MM.1S (cell line): ENCODE data around the gene PRKRIP1.

Experiments
- DNase-seq: peaks from one replicate; pipeline ENCODE4 v3.0.0-alpha.2; 2015
- H2AFZ ChIP-seq: fragments of 300-600 bp; sonication (generic); 2 replicates; pipeline ENCODE4 v1.6.0; 2016; ENCODE audit warnings: antibody characterized with exemption, low read length
- H3F3A ChIP-seq: fragments of 300-600 bp; sonication (generic); 2 replicates; pipeline ENCODE4 v1.6.1; 2016; ENCODE audit warnings: mild to moderate bottlenecking, antibody characterized with exemption, low read length, moderate library complexity, mixed read lengths; ENCODE audit not compliant: insufficient read depth
- H3K27ac ChIP-seq: fragments of 300-600 bp; sonication (generic); 2 replicates; pipeline ENCODE4 v1.5.1; 2016; ENCODE audit warnings: mild to moderate bottlenecking, low read length
- H3K27me3 ChIP-seq: fragments of 300-600 bp; sonication (generic); replicated peaks from 2 replicates; pipeline ENCODE4 v1.6.0; 2016; ENCODE audit warnings: low read length; ENCODE audit not compliant: insufficient read depth
- H3K36me3 ChIP-seq: fragments of 300-600 bp; sonication (generic); replicated peaks from 2 replicates; pipeline ENCODE4 v1.6.1; 2016; ENCODE audit warnings: mild to moderate bottlenecking, low read length, mixed read lengths; ENCODE audit not compliant: insufficient read depth
- H3K4me1 ChIP-seq: fragments of 300-600 bp; sonication (generic); 2 replicates; pipeline ENCODE4 v1.6.1; 2016; ENCODE audit warnings: low read length, mixed read lengths
- H3K4me2 ChIP-seq: fragments of 300-600 bp; sonication (generic); 2 replicates; pipeline ENCODE4 v1.6.0; 2016; ENCODE audit warnings: low read depth, low read length
- H3K4me3 ChIP-seq: fragments of 300-600 bp; sonication (generic); 2 replicates; pipeline ENCODE4 v1.5.1; 2016; ENCODE audit warnings: low read length, mixed read lengths
- H3K79me2 ChIP-seq: fragments of 300-600 bp; sonication (generic); 2 replicates; pipeline ENCODE4 v1.6.1; 2016; ENCODE audit warnings: mixed run types, low read length, mixed read lengths
- H3K9ac ChIP-seq: fragments of 300-600 bp; sonication (generic); 2 replicates; pipeline ENCODE4 v1.6.1; 2016; ENCODE audit warnings: low read length, mixed read lengths
- H3K9me2 ChIP-seq: fragments of 300-600 bp; sonication (generic); replicated peaks from 2 replicates; pipeline ENCODE4 v1.6.1; 2016; ENCODE audit warnings: mild to moderate bottlenecking, low read length, mixed read lengths; ENCODE audit not compliant: insufficient read depth
- H3K9me3 ChIP-seq: fragments of 300-600 bp; sonication (generic); replicated peaks from 2 replicates; pipeline ENCODE4 v1.6.1; 2016; ENCODE audit warnings: mild to moderate bottlenecking, low read length, mixed read lengths; ENCODE audit not compliant: insufficient read depth
- H4K20me1 ChIP-seq: fragments of 300-600 bp; sonication (generic); 2 replicates; pipeline ENCODE4 v1.6.1; 2016; ENCODE audit warnings: mild to moderate bottlenecking, low read length, moderate library complexity, mixed read lengths; ENCODE audit not compliant: insufficient read depth
- EZH2 ChIP-seq: fragments of 300-600 bp; sonication (generic); optimal IDR thresholded peaks from 2 replicates; pipeline ENCODE3; 2017; ENCODE audit warnings: low read depth, mild to moderate bottlenecking, antibody characterized with exemption, low read length, mixed read lengths
- EZH2phosphoT487 ChIP-seq: fragments of 300-600 bp; sonication (generic); IDR thresholded peaks from 2 replicates; pipeline ENCODE4 v1.6.1; 2018; ENCODE audit warnings: antibody characterized with exemption, low read length
- TF ChIP-seq, protein P1 (sequence below): fragments of 300-600 bp; sonication (generic); IDR thresholded peaks from 2 replicates; pipeline ENCODE4 v1.5.1; 2016; ENCODE audit warnings: antibody characterized with exemption, low read length, mixed read lengths

The PRKRIP1 gene

DNA sequence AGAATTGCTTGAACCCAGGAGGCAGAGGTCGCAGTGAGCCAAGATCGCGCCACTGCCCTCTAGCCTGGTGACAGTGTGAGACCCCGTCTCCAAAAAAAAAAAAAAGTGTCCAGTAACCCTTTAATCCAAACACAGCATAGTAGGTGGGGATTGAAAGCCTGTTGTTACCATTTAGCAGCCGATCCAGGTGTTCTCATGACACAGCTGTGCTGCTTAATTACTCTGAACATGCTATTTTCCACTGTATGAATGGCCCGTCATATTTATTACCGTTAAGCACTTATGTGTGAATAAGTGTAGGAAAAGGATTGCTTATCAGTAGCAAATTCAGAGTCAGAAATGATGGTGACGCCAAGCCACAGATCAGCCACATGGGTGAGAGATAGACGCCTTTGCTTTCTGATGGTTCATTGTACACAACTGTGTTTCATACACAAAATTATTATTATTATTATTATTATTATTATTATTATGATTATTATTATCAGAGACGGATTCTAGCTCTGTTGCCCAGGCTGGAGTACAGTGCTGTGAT lies 25.6 kb downstream of the PRKRIP1 start:
- H3K9me2 ChIP-seq: no peaks in the 10 kb centered on the region
- peaks cover 6% of the 10 kb centered on the region for H3K36me3 ChIP-seq
- TF ChIP-seq EZH2: no peak
- TF ChIP-seq, protein P1, sequence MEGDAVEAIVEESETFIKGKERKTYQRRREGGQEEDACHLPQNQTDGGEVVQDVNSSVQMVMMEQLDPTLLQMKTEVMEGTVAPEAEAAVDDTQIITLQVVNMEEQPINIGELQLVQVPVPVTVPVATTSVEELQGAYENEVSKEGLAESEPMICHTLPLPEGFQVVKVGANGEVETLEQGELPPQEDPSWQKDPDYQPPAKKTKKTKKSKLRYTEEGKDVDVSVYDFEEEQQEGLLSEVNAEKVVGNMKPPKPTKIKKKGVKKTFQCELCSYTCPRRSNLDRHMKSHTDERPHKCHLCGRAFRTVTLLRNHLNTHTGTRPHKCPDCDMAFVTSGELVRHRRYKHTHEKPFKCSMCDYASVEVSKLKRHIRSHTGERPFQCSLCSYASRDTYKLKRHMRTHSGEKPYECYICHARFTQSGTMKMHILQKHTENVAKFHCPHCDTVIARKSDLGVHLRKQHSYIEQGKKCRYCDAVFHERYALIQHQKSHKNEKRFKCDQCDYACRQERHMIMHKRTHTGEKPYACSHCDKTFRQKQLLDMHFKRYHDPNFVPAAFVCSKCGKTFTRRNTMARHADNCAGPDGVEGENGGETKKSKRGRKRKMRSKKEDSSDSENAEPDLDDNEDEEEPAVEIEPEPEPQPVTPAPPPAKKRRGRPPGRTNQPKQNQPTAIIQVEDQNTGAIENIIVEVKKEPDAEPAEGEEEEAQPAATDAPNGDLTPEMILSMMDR: no peak
- TF ChIP-seq EZH2phosphoT487: no peak
- H3K4me1 ChIP-seq: peaks cover 33% of the 10 kb centered on the region
- no peak overlapping the region for H3K9ac ChIP-seq
- H3K4me2 ChIP-seq: no peak overlapping the region
- no peak overlapping the region for H3K4me3 ChIP-seq
- no peaks in the 10 kb centered on the region for H3K9me3 ChIP-seq
- H3K27ac ChIP-seq: no peak overlapping the region
- DNase-seq: no peak
- H2AFZ ChIP-seq: no peak overlapping the region
- peaks cover 38% of the 10 kb centered on the region for H3F3A ChIP-seq
- H3K27me3 ChIP-seq: no peaks in the 10 kb centered on the region
- H3K79me2 ChIP-seq: peaks cover 36% of the 10 kb centered on the region
- no peaks in the 10 kb centered on the region for H4K20me1 ChIP-seq

DNA sequence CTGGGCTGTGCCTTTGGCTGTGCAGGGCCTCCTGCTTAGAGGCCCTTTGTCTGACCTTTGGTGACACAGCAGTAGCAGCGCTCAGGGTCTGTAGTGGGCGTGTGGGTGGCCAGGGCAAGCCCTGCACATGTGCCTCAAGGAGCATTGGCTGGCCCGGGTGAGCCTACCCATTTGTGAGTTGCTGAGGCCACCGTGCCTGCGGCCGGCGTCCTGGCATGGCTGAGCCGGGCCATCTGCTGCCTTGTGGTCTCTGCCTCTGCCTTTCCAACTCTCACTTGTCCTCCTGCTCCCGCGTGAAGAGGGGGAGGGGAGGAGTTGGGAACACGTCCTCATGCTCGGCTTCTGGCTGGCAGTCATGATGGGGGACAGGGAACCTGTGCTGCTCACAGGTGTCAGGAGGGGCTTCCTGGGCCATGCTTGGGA lies 28.0 kb downstream of the PRKRIP1 start:
- TF ChIP-seq, protein P1: no peak
- TF ChIP-seq EZH2phosphoT487: no peak
- no peak for TF ChIP-seq EZH2
- Histone ChIP-seq H3K79me2 (peaks cover 33% of the 10 kb centered on the region), H4K20me1 (no peaks in the 10 kb centered on the region), H3K36me3 (peaks cover 6% of the 10 kb centered on the region), H3K9me2 (no peaks in the 10 kb centered on the region), H2AFZ (peak overlapping the region; percentile 10; the same call in 1 of the 2 replicates), H3K4me2 (peak overlapping the region; percentile 84), H3K27me3 (no peaks in the 10 kb centered on the region), H3K4me1 (peaks cover 53% of the 10 kb centered on the region), H3K4me3 (peak overlapping the region; percentile 20; the same call in 1 of the 2 replicates), H3K9ac (peak overlapping the region; percentile 93), H3K9me3 (no peaks in the 10 kb centered on the region), H3K27ac (peak overlapping the region; percentile 98), H3F3A (peaks cover 43% of the 10 kb centered on the region)
- peak; percentile 62 for DNase-seq

DNA sequence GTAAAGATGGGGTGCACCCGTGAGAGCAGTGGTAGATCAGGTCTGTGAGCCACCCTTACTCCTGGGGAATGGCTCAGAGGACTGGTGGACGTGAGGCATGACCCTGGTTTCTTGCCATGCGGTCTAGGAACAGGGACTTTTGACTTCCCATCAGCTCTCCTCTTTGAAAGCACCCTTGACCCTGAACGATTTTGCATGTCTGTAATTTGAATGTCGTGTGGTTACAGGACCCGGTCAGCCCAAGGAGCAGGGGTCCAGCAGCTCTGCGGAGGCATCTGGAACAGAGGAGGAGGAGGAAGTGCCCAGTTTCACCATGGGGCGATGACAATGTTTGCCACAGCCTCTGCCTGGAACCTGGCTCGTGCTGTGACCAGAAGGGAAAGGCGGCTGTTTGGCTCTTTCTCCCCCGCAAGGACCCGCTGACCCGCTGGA lies 28.6 kb downstream of the PRKRIP1 start:
- Histone ChIP-seq H3K27ac (peak overlapping the region; percentile 98), H2AFZ (no peak overlapping the region), H4K20me1 (no peaks in the 10 kb centered on the region), H3K27me3 (no peaks in the 10 kb centered on the region), H3K9me3 (no peaks in the 10 kb centered on the region), H3F3A (peaks cover 43% of the 10 kb centered on the region), H3K4me1 (peaks cover 59% of the 10 kb centered on the region), H3K9me2 (no peaks in the 10 kb centered on the region), H3K9ac (peak overlapping the region; percentile 93), H3K79me2 (peaks cover 34% of the 10 kb centered on the region), H3K4me2 (peak overlapping the region; percentile 84), H3K4me3 (peak overlapping the region; percentile 20; the same call in 1 of the 2 replicates), H3K36me3 (peaks cover 6% of the 10 kb centered on the region)
- TF ChIP-seq, protein P1: no peak
- no peak for TF ChIP-seq EZH2phosphoT487
- no peak for TF ChIP-seq EZH2
- DNase-seq: peak; percentile 38
